HG03378 (cell line): ENCODE measurements around the gene KCNMB2.
"Not testable (repeated sequence)": the region's sequence is repeated elsewhere in the genome, so short reads cannot be mapped to it uniquely, and the experiment has no call there.

Experiments
- ATAC-seq: cut with Tn5 transposase; IDR thresholded peaks from one replicate; pipeline ENCODE4 v1.9.1; 2021; ENCODE audit warnings: mild to moderate bottlenecking, moderate library complexity; ENCODE audit not compliant: unreplicated experiment

The KCNMB2 gene

DNA sequence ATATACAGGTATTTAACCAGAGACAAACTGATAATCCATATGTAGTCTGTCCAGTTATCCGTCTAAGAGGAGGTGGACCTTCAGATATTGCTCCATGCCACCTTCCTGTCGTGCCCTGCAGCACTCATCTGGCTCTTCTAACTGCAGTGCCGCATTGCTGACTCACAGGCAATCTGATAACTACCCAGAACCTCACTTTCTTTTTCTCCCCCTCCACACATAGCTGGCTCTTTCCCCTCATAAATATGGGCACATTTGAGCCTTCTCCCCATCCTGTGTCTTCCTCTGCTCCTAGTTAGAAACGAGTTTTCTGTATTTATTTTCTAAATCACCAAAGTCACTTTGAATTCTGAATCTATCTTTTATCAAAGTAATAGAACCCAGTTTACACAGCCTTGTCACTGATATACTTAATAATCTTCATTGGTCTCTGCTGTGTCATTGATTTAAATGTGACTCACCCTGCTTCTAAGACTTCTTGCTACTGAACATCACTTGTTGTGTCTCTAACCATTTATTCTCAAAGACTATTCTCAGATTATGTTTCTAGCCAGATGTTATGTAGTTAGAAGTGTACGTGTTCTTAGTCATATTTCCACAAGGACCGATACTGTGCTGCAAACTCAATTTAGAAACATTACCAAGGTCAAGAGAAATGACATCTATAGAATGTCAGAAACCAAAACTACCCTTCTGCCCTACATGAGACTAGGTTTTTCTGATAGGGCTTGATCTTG lies 17.4 kb upstream of the KCNMB2 start:
- ATAC-seq = peak; percentile 88

DNA sequence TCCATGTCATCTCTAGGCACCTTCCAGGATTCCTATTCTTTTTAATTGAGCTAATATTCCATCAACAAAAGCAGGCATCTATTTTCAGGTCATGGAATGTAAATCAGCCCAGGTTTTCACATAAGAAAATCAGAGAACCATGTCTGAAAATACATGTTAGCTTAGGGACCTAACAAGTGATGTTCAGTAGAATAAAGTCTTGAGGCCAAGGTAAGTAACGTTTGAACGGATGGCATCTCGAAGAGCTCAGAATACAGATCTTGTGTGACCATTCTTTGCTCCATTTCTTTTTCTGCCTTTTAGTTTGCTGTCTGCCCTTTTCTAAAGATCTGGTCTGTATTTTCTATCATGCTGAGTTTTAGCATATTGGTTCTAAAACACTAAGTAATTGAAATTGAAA lies 16.5 kb upstream of the KCNMB2 start:
- no peak for ATAC-seq

DNA sequence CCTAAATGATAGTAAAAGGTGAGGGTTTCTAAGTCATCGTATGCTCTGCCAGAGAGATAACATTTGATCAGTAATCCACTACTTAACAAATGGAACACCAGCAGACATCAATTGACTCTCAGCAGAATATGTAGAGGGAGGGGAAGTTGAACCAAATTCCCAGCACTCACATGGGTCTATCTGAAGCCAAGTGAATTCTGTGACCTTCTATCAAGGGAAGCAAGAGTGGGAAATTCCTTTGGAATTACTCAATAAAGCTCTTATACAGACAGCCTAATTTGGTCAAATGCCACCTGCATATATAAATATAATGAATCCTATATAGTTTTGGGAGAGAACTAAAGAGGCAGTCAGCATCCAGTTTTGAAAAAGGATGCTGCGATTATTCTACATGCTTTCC lies 15.8 kb upstream of the KCNMB2 start:
- no peak for ATAC-seq

DNA sequence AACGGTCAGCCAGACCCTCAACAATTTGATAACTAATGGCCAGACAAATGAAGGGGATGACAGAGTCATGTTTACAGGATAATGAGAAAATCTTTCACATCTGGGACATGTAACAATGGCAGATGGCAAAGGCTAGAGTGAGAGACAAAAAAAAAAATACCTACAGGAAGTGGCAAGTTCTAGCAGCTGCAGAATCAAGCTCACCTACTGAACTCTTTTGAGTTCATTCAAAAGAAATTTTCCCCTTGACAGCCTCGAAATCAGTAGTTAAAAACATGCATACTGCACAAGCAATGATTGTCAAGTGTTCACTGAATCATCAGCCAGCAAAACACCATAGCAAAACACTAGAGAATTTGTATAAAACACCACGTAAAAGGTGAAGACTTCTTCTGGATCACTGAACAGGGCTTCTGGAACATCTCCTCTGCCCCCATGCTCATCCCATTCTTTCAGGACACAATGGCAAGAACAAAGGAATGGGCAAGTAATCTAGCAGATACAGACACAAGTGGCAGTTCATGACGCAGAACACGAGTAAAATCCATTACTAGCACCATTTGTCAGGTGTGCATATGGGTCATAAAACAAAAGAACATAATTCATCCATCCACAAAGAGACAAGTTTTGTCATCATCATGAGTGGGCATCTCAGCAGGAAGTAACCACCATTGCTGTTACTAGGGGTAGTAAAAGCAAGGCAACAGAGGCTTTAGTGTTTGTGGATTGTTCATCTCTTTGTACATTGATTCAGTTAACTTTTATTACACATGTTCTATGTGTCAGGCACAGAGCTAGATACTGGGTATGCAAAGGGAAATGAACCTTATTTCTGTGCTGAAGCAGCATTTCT lies 13.8 kb upstream of the KCNMB2 start:
- no peak for ATAC-seq

DNA sequence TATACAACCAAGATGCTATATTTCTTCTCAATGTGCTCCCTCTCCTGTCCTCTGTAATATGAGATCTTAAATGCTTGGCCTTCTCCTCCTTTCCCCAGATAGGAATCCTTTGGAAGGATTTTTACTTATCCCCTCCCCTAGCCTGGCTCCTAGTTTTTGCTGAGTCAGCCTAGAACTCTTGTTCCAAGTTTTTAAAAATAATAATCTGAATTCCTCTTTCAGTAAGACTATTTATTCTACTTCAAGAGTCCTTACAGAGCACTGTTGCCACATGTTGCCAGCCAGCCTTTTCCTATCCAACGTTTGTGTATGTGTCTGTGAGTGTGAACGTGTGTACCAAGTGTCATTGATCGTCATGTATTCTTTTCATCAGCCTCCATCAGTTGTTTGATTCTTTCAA lies 11.0 kb upstream of the KCNMB2 start:
- no peak for ATAC-seq

DNA sequence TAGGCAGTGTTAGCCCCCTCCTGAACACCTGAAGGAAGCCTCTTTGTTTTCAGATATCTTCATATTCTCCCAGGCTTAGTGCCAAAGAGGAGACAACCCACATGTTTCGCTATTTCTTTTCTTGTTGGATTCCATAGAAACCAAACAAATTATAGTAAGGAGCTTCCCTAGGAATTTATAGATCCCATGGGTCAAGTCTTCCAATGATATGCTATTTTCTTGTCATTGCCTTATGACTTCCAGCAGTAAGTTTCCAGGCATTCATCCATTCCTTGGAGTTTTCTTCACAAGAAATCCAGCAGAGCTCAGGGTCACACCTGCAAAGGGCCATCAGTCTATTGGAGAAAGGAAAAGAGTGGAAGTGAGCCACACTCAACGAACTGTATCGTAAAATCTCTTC lies 9.9 kb upstream of the KCNMB2 start:
- ATAC-seq = no peak

DNA sequence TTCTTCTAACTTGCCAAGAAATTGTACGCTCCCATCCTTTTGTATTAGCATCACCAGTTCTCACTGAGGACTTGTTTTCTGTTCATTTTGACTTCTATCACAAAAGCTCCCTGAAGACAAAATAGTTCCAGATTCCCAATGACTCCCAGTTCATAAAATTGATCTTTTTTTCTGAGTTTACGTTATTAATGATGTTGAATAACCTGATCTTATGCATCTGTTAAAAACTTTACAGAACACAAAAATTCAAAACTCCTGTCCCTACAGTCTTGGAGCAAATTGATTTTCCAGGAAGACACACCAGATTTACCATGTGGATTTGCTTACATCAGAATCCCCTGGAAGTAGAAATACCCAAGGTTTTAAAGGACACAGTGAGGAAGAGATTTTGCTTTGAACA lies 8.3 kb upstream of the KCNMB2 start:
- no peak for ATAC-seq

DNA sequence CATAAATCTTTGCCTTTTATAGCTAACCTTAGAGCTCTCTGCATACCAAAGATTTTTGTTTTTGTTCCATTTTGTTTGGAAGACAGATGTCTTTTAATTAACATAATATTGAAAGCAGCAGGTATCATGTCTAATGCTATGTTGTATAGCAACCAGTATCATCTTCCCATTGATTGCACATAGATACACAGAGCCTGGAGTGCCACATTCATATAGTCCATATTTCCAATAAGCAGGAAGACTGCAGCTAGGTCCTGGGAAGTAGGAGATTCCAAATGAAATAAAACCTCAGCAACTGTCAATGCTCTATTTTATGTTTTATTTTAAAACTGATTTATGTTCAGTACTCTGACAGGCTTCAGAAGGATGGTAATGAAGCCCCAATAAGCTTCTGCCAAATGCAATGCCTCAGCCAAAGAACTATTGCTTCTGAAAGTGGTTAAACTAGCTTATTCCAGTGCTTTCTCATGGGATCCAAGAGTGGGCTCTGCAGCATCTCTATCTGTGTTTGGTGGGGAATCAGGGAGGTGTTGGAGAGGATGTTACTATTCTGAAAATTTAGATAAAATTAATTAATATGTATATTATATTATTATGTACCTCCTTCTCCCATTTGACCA lies 6.5 kb upstream of the KCNMB2 start:
- no peak for ATAC-seq

DNA sequence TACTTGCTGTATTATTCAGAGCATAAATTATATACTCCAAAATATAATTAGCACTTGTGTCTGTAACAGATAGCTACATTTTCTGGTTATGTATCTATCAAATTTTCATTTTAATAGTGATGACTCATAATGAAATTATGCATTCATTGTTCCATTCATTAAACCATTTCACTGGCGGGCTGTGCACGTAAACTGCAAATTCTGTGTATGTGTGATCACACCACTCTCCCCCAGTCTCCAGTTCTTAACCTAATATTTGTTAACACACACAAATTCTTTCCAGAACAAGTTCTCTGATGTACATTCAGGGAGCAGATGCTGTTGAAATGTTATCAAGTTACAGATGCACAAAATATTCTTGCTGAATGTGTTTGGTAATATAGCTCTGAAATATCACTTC lies 3.8 kb upstream of the KCNMB2 start:
- peak; percentile 45 for ATAC-seq

DNA sequence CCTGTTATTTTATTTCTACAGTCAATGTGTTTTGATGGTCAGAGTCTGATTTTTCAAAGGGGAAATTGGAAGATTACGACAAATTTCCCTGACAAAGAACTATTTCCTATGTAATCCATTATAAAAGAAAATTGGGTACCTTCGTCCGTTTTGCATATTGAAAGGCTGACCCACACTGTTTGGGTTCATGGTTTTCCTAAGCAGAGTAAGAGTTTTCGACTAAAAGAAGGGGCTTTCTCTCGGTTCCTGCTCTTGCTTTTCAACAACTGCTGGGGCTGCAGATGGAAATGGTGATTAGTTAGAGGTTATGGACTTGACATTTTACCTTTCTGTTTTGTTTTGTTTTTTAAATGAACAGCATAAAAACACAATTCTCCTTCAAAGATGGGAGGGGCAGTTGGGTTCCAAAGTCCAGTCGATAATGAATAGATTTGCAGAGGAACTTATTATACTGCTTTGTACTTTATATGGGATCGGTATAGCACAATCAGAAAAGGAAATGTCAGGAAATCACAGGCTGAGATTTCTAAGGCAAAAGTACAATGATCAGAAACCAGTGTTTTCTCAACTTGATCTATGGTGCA lies 978 bp downstream of the KCNMB2 start:
- ATAC-seq = no peak

DNA sequence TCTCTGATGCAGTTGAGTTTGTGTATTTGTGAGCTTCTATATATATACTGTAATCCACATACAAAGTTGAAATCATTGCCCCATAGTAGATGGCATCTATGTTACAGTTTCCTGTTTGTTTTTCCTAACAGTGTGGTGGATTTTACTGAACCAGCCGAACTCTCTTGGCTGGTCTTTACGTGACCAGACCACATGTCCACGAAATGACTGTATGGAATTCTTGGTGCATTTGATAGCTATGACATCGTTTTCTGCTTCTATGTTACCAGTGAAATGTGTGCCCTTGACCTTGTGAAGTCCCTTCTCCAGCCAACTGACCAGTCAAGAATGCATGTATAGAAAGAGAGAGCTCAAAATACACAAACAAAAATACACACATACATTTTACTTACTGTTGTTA lies 1.8 kb downstream of the KCNMB2 start:
- no peak for ATAC-seq

DNA sequence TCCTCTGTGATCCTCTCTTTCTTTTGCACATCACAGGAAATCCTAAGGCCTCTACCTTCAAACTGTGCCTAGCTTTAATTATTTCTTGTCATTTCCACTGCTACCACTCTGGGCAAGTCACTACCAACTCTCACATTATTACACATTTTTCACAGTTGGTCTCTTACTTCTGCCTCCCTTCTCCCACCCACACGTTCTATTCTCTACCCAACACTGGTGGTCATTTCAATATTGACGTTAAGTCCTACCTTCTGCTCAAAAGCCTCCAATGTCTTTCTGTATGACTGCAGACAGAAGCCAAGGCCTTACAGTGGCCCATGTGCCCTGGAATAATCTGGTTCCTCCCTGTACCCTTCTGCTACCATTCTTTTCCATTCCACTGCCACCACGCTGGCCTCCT lies 3.9 kb downstream of the KCNMB2 start:
- ATAC-seq = no peak

DNA sequence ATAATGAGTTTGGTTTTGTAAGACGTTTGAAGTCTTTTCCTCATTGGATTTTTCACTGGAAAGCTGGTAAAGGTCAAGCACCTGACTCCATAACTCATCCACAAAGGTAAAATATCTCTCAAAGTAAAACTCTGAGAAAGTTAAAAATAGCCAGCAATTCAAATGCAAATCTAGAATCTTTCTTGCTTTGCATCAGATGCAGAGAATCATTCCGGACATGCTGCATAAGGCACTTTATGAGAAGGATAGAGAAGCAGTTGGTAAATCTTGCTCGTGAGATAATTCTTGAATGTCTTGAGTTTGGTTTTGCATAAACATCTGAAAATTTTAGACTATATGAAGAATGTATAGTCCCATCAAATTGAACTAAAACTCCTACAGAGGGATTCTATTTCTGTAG lies 9.1 kb downstream of the KCNMB2 start:
- ATAC-seq = no peak

DNA sequence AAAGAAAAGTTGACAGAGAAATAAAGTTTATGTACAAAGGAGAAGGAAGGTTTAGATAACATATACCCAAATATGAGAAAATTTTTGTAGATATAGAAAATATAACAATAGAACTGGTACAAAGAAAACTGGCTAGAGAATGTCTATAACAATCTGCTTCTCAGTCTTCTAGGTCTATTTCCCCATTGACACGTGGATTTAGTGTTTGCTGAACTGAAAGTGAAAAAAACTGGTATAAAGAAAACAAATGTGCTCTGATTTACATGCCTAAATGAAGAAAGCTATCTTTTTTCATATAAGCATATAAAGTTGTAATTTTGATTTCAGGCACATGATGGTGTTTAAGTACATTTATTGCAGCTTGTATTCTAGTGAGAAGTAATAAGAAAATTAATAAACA lies 9.8 kb downstream of the KCNMB2 start:
- ATAC-seq = no peak

DNA sequence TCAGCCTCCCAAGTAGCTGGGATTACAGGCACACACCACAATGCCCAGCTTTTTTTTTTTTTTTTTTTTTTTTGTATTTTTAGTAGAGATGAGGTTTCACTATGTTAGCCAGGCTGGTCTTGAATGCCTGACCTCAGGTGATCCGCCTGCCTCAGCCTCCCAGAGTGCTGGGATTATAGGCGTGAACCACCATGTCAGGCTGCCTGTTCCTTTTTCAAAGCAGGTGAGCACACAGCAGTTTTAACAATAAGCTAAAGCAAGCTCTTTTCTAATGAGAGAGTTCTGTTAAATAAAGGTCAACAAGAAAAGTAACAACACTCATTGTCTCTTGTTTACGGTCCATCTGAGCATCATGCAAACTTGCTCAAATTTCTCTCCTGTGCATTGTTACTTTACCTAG lies 13.2 kb downstream of the KCNMB2 start:
- not testable (repeated sequence) for ATAC-seq

DNA sequence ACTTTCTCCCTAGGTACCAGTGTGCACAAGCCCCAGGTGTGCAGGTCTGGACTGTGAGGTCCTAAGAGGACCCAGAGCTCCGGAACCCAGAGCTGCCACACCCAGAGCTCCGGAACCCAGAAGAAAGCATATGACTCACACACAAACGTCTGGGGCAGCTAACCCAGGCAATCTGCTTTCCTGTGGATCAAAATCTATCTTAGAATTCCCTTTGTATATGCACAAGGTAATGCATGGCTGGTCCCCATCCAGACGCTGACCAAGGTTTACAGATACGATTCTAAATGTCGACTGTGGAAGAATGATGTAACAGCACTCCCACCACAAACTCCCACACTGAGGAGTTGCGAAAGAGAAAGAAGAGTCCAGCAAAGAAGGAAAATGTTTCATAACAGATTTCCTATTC lies 15.7 kb downstream of the KCNMB2 start:
- ATAC-seq = no peak

DNA sequence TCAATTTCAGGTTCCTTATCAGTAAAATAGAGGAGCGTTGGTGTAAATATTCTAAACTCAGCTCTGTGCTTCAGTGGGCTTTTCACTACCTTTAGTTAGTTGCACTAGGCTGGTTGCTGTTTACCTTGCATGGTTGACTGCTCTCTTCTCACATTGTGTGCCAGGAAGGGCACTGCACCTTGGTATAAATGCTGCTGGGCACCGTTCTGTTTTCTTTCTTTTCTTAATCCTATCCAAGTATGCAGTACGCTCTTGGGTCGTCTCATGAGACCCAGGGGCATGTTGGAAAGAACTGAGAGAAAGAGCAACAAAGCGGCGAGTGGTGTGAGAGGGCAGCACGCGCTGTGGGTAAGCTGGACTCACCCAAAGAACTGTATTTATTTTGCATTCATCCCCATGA lies 22.4 kb downstream of the KCNMB2 start:
- ATAC-seq = no peak

DNA sequence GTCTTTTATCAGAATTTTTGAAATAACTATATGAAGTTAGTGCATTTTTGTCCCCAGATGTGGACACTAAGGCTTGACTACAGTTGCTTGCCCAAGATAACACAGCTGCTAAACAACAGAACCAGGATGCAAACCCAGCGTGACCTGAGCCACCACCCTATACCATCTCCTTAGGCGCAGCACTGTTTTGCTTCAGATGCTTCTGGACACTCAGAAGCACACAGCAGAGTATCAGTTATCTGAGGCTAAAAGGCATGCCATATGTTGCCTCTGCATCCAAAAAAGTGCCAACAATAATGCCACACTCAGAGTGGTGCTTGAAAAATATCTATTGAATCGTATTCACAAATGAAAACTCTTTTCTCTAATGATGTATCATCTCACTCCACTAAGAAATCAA lies 24.5 kb downstream of the KCNMB2 start:
- no peak for ATAC-seq

DNA sequence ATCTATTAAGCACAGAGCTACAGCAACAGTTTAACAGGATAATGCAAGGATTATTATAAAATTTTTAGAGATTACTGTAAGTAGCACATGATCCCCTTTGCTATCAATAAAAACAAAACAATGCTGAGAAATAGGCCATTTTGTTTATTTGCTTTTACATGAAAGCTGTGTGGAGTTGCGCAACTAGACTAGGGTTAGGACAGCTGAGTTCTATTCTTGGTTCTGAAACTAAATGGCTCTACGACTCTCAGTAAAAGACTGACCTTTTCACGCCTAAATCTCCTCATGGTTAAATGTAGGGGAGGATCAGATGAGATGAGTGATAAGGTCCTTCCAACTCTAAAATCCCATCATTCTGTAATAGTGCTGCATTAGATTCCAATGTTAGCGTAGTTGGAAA lies 25.0 kb downstream of the KCNMB2 start:
- ATAC-seq = no peak

DNA sequence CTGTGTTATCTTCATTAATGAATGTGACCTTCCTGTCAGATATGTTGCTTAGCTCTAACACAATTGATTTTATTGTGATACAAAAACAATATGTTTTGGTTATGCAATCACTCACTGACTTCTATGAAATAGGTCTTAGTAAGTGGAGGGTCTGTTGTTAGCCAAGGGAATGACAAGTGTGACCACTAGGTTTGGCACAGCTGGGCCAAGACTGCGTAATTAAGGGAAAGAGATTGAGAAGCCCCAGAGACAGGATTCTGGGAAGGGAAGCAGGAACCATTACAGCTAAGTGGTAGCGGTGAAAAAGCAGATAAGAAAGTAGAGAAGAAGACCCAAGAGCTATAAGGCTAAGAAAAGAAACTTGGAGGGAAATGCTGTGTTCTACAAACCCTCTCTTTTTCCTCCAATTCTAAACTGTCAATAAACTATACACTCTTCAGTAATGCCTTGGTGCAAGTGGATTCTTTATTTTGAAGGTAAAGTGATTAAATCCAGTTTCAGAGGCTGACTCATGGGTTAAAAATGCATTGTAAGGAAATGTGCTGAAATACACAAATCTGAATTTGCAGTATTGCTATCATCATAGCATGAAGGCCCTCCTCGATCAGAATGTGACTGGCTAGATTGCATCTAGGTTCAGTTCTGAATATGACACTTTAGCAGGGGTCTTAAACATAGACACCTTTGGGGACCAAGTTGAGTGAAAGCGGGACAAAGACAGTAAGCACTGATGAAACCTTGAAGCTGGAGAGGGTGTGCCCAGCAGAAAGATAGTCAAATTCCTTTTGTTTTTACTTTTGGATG lies 26.1 kb downstream of the KCNMB2 start:
- ATAC-seq = no peak

DNA sequence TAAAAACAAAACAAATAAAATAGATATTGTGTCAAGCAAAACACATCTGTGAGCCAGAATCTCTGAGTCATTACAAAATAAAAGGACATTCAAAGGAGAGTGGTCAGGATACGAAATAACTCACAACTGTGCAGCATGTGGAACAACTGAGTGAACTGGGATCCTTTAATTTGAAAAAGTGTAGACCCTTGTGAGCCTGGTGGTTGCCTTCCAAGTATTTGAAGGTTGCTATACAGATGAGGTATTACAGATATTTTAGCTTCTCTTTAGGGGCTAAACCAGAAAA lies 26.7 kb downstream of the KCNMB2 start:
- no peak for ATAC-seq
